Astrocyte (in vitro differentiated cells and primary cell): ENCODE measurements around the gene GNB2.

Experiments used
- CTCF ChIP-seq: IDR thresholded peaks from 2 replicates; pipeline ENCODE4 v1.5.1; 2011; ENCODE audit warnings: low read depth, mild to moderate bottlenecking, inconsistent platforms, low read length, moderate library complexity; ENCODE audit not compliant: insufficient read depth
- EZH2 ChIP-seq: IDR thresholded peaks from 2 replicates; pipeline ENCODE4 v1.6.1; 2012; ENCODE audit warnings: mild to moderate bottlenecking, low read length, inconsistent platforms; ENCODE audit not compliant: insufficient read depth

GRCh38 chr7:100711369-100711768 is 37.8 kb downstream of the GNB2 start:
- no peak for TF ChIP-seq CTCF
- TF ChIP-seq EZH2: no peak
